GM10248 (cell line): ENCODE results near the gene TBC1D3B.
"Not testable (repeated sequence)": the region's sequence is repeated elsewhere in the genome, so short reads cannot be mapped to it uniquely, and the experiment has no call there.

Source experiments
- CTCF ChIA-PET: fragments of 300-600 bp; sonication (Branson Sonifier 250); formaldehyde crosslinking; extraction: SDS; loops from one replicate; lab custom pipeline; 2021; ENCODE audit warnings: antibody characterized with exemption; lab: Yijun Ruan, JAX
- POLR2A ChIA-PET: fragments of 350-650 bp; sonication (Branson Sonifier 250); formaldehyde crosslinking; extraction: SDS; loops from one replicate; lab custom pipeline; 2020; ENCODE audit warnings: antibody characterized with exemption; lab: Yijun Ruan, JAX
- DNase-seq: peaks from one replicate; pipeline ENCODE4 v3.0.0; 2012; ENCODE audit errors: extremely low spot score
- TF ChIP-seq, protein P1 (sequence below): IDR thresholded peaks from 2 replicates; pipeline ENCODE4 v1.5.1; 2012; ENCODE audit warnings: mild to moderate bottlenecking, low read depth; ENCODE audit errors: extremely low read depth, missing control alignments, control extremely low read depth

The TBC1D3B gene

GRCh38 chr17:36212272-36212605 lies 35.8 kb upstream of the TBC1D3B start:
- ChIA-PET POLR2A (no interaction called here), CTCF (interaction anchor here (1.7 kb wide), 1 partner anchor 65 kb away, joined by 4 read pairs; no protein-coding TSS in a partner anchor)
- DNase-seq: no peak
- TF ChIP-seq, protein P1, sequence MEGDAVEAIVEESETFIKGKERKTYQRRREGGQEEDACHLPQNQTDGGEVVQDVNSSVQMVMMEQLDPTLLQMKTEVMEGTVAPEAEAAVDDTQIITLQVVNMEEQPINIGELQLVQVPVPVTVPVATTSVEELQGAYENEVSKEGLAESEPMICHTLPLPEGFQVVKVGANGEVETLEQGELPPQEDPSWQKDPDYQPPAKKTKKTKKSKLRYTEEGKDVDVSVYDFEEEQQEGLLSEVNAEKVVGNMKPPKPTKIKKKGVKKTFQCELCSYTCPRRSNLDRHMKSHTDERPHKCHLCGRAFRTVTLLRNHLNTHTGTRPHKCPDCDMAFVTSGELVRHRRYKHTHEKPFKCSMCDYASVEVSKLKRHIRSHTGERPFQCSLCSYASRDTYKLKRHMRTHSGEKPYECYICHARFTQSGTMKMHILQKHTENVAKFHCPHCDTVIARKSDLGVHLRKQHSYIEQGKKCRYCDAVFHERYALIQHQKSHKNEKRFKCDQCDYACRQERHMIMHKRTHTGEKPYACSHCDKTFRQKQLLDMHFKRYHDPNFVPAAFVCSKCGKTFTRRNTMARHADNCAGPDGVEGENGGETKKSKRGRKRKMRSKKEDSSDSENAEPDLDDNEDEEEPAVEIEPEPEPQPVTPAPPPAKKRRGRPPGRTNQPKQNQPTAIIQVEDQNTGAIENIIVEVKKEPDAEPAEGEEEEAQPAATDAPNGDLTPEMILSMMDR: no peak

DNA sequence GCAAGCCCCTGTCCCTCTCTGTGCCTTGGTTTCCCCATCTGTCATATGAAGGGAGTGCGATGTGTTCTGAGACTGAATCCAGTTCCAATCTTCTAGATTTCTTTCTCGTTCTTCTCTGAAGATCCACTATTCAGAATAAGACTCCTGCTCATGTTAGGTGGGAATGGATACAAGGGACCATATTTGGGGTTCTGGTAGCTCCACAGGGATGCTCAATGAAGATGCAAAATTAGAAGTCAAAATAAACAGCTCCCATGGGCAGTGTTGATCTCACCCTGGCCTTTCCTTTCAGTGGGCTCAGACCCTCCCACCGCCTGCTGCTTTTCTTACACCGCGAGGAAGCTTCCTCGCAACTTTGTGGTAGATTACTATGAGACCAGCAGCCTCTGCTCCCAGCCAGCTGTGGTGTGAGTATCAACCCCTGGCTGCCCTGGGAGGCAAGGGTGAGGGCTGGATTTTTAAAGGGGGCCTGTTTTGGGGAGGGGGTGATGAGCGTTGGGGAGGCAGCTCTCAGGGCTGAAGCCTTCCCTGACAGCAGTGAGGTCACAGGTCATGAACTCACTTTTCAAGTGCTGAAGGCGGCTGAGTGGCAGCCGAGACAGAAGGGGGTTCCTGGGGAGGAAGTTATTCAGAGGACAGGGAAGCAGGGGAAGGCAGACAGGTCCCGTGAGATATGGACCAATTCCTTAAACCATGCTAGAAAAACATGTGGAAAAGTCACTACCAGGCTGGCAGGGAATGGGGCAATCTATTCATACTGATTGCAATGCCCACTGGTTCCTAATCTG lies 35.2 kb upstream of the TBC1D3B start:
- CTCF ChIA-PET: interaction anchor here (0.9 to 1.7 kb wide), 4 partner anchors 20 to 242 kb away, joined by 3 to 4 read pairs (median 4); no protein-coding TSS in a partner anchor
- DNase-seq, POLR2A ChIA-PET: not testable (repeated sequence)

DNA sequence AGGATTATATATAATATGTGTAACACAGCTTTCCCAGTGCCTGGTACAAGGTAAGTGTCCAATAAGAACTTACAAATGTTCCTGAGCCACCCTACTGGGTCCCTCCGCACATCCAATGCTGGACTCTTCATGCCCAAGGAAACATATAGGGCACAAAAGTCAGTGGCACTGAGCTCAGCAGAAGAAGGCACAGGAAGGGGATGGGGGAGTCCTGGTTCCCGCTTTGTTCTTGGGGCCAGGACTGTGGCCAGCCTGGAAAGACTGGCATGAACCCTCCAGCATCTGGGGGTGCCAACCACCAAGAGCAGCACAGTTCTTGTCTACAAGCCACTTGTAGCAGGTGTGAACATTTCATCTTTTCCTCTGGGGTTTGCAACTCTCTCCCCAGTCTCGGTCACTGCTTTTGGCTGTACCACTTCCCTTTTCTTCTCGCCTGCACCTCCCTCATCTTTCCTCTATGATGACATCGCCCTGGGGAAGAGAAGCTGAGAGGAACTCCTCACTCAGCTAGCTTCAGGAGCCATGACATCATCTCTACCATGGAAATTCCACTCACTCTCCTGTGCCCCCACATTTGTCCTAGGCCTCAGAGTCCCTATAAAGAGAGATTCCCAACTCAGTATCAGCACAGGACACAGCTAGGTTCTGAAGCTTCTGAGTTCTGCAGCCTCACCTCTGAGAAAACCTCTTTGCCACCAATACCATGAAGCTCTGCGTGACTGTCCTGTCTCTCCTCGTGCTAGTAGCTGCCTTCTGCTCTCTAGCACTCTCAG lies 34.2 kb upstream of the TBC1D3B start, which contains the start of gene CCL4L2:
Gene CCL4L2, plus strand, starts transcription at position 625 of the 773 bp plus-strand sequence.
- POLR2A ChIA-PET, DNase-seq: not testable (repeated sequence)
- CTCF ChIA-PET: interaction anchor here (0.9 to 1.7 kb wide), 6 partner anchors 15 to 241 kb away, joined by 3 to 7 read pairs (median 4); partner anchors contain the start of genes CCL3L1 and CCL3L3

DNA sequence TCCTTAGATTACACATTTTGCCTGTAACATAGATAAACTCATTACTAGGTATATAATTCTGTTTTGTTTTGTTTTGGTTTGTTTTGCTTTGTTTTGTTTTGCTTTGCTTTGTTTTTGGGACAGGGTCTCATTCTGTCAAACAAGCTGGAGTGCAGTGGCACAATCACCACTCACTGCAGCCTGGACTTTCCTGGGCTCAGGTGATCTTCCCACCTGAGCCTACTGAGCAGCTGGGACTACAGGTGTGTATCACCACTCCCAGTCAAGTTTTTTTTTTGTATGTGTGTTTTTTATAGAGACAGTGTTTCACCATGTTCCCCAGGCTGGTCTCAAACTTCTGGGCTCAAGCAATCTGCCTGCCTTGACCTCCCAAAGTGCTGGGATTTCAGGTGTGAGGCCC lies 33.1 kb upstream of the TBC1D3B start:
- POLR2A ChIA-PET: no interaction called here
- TF ChIP-seq, protein P1: no peak
- no peak for DNase-seq
- CTCF ChIA-PET: interaction anchor here (1.3 to 1.7 kb wide), 3 partner anchors 14 to 240 kb away, joined by 3 to 7 read pairs (median 4); partner anchors contain the start of genes CCL3L1 and CCL3L3

GRCh38 chr17:36207383-36207782 lies 30.9 kb upstream of the TBC1D3B start:
- DNase-seq: not testable (repeated sequence)
- CTCF ChIA-PET: interaction anchor here (1.6 kb wide), 1 partner anchor 11 kb away, joined by 4 read pairs; the partner anchor contains the start of genes CCL3L1 and CCL3L3
- POLR2A ChIA-PET: interaction anchor here (1.1 kb wide), 1 partner anchor 11 kb away, joined by 7 read pairs; the partner anchor contains the start of genes CCL3L1 and CCL3L3

GRCh38 chr17:36206486-36206821 lies 30.0 kb upstream of the TBC1D3B start:
- ChIA-PET POLR2A (interaction anchor here (1.0 to 1.1 kb wide), 2 partner anchors 10 to 117 kb away, joined by 3 to 7 read pairs; partner anchors contain the start of genes CCL3, CCL3L1 and CCL3L3), CTCF (interaction anchor here (1.6 kb wide), 1 partner anchor 10 kb away, joined by 4 read pairs; the partner anchor contains the start of genes CCL3L1 and CCL3L3)
- not testable (repeated sequence) for DNase-seq

DNA sequence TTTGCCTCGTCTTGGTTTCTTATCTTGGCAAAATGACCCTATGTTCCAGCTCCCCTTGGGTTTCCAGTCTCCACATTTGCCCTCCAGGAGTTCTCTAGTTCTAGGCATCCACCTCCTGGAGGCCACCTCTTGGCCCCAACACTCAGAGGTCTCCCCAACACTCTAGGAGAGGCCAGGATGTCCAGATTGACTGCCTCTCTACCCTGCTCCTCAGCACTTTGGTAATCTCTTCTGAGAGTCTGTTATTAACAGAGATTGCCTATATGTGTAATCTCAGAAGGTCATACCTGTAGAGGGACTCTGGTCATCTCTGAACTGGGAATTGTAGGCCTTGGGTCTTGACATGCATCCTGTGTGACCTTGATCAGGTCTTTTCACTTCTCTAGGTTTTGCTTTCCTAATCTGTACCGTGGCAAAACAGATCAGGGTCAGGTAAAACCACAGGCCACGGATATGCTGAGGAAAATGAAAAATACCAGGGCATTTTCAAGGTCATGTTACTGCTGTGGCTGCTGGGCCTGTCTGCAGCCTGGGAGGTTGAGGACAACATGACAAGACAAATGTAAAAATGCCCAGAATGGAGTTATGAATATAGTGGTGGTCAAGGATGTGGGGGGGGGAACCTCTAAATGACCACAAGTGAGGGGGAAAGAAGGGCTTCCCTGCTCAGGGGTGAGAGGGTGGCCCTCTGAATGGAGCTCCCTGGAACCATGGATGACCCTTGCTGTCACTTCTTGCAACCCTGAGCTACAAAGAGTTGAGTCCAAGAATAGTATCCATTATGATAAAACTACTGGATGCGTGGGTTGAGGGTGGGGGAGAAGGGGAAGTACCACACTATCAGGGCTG lies 29.4 kb upstream of the TBC1D3B start:
- TF ChIP-seq, protein P1: no peak
- POLR2A ChIA-PET: interaction anchor here (1.0 to 1.1 kb wide), 2 partner anchors 9 to 116 kb away, joined by 3 to 7 read pairs; partner anchors contain the start of genes CCL3, CCL3L1 and CCL3L3
- CTCF ChIA-PET: interaction anchor here (1.0 to 1.6 kb wide), 3 partner anchors 9 to 236 kb away, joined by 3 to 5 read pairs (median 4); partner anchors contain the start of genes CCL3L1 and CCL3L3
- no peak for DNase-seq
